Neural progenitor cell (in vitro differentiated cells): ENCODE data around the gene KRT78.

Experiments used
- CTCF ChIP-seq: fragments of 200-600 bp; sonication (generic); IDR thresholded peaks from 2 replicates; pipeline ENCODE4 v1.5.1; 2017; ENCODE audit warnings: antibody characterized with exemption, mild to moderate bottlenecking
- EZH2 ChIP-seq: fragments of 200-600 bp; sonication (generic); IDR thresholded peaks from 2 replicates; pipeline ENCODE4 v1.6.1; 2017; ENCODE audit warnings: antibody characterized with exemption, mild to moderate bottlenecking, moderate library complexity
- EZH2phosphoT487 ChIP-seq: fragments of 200-600 bp; sonication (generic); IDR thresholded peaks from 2 replicates; pipeline ENCODE4 v1.6.1; 2017; ENCODE audit warnings: antibody characterized with exemption

GRCh38 chr12:52871291-52872039 is 22.7 kb upstream of the KRT78 start:
- TF ChIP-seq CTCF (no peak), EZH2 (no peak), EZH2phosphoT487 (no peak)
